ENCODE results near the gene ZNF185. TPM values are rescaled to one million over a fixed set of nuclear protein-coding genes. Genes with fewer than 3 reads are reported as not detected.
A peak's percentile ranks its signal among the peaks of the same experiment; 100 is the strongest.

ZNF185 gene
- total RNA-seq, 6 experiments from 2014 or later = 0.61 to 1.7 (median 0.83) TPM

DNA sequence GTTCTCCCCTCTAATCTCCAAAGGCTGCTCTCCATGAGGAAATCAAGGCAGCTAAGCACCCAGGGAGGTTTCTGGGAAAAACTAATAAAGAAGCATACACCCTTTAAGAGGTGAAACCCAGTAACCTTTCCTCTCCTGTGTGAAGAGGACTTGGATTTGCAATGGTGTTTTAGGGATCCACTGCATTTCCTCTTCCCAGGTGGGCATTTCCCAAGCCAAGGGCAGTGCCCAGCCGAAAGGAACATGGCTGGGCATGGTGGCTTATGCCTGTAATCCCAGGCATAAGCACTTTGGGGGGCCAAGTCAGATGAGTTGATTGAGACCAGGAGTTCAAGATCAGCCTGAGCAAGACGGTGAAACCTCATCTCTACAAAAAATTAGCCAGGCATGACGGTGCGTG lies 5.4 kb upstream of the ZNF185 start:
- no peak for TF ChIP-seq POLR2A (IDR thresholded peaks at IDR 0.05)
- TF ChIP-seq, protein P1, sequence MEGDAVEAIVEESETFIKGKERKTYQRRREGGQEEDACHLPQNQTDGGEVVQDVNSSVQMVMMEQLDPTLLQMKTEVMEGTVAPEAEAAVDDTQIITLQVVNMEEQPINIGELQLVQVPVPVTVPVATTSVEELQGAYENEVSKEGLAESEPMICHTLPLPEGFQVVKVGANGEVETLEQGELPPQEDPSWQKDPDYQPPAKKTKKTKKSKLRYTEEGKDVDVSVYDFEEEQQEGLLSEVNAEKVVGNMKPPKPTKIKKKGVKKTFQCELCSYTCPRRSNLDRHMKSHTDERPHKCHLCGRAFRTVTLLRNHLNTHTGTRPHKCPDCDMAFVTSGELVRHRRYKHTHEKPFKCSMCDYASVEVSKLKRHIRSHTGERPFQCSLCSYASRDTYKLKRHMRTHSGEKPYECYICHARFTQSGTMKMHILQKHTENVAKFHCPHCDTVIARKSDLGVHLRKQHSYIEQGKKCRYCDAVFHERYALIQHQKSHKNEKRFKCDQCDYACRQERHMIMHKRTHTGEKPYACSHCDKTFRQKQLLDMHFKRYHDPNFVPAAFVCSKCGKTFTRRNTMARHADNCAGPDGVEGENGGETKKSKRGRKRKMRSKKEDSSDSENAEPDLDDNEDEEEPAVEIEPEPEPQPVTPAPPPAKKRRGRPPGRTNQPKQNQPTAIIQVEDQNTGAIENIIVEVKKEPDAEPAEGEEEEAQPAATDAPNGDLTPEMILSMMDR (IDR thresholded peaks at IDR 0.05) = no peak

GRCh38 chrX:152892999-152893891 lies 4.6 kb upstream of the ZNF185 start:
- no peak overlapping the region for H3K4me3 ChIP-seq
- H3K27ac ChIP-seq = no peak overlapping the region
- intact Hi-C loops (cut with DNase I) = no loop called here
- no peaks in the 10 kb centered on the region for H3K4me1 ChIP-seq
- DNase-seq (peak in 1 of 3 donors; percentile 40), ATAC-seq (no peak)
- TF ChIP-seq POLR2A (IDR thresholded peaks at IDR 0.05) = no peak
- TF ChIP-seq, protein P1 (IDR thresholded peaks at IDR 0.05) = no peak
- H3K27me3 ChIP-seq = no peaks in the 10 kb centered on the region
- H3K36me3 ChIP-seq = no peaks in the 10 kb centered on the region
- WGBS (ENCODE audit: insufficient coverage, low coverage, low lambda C conversion rate, missing lambda C conversion rate) = 45% methylated on average over 5 of the region's 22 CpGs
- H3K9me3 ChIP-seq = no peaks in the 10 kb centered on the region

More for the DNA sequence above, 5.4 kb upstream of the ZNF185 start:
- no peaks in the 10 kb centered on the region for H3K9me3 ChIP-seq
- no peaks in the 10 kb centered on the region for H3K36me3 ChIP-seq
- DNase-seq (no peak), ATAC-seq (no peak)
- H3K4me3 ChIP-seq = no peak overlapping the region
- H3K4me1 ChIP-seq = no peaks in the 10 kb centered on the region
- intact Hi-C loops (cut with DNase I) = no loop called here
- H3K27ac ChIP-seq = no peak overlapping the region
- 67% methylated on average over 4 of the region's 4 CpGs for WGBS (ENCODE audit: insufficient coverage, low coverage, low lambda C conversion rate, missing lambda C conversion rate)
- H3K27me3 ChIP-seq = no peaks in the 10 kb centered on the region

DNA sequence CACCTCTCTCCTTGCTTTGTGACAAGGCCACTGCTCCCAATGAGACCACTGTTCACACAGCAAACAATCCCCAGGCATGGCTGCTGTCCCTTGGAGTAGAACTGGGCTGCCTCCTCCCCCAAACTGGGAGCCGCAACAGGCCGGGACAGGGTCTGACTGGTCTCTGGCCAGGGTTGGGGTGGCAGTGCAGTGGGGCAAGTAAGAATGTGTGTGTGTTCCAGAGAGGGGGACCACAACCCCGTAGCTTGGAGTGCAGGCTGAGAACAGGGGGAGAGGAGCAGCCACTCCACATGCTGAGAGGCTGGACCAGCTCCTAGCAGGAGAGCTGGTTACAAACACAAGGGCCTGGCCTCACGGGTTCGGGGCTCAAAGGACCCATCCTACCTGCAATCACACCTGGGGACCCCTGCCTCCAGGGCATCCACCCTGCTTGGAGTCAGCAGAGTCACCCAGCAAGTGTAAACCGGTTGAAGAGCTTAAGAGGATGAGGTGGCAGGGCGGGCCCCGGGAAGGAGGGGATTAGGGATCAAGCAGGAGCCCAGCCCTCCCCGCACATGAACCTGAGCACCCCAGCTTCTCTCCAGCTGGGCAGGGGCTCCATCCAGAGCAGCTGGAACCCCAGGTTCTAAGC lies 3.8 kb upstream of the ZNF185 start:
- ATAC-seq (no peak), DNase-seq (peak in 1 of 3 donors; percentile 38)
- no peaks in the 10 kb centered on the region for H3K27me3 ChIP-seq
- H3K4me1 ChIP-seq = no peaks in the 10 kb centered on the region
- no peak overlapping the region for H3K27ac ChIP-seq
- TF ChIP-seq, protein P1 (IDR thresholded peaks at IDR 0.05) = no peak
- no peak for TF ChIP-seq POLR2A (IDR thresholded peaks at IDR 0.05)
- intact Hi-C loops (cut with DNase I) = no loop called here
- H3K4me3 ChIP-seq = no peak overlapping the region
- 79% methylated on average over 6 of the region's 9 CpGs for WGBS (ENCODE audit: insufficient coverage, low coverage, low lambda C conversion rate, missing lambda C conversion rate)
- H3K9me3 ChIP-seq = no peaks in the 10 kb centered on the region
- no peaks in the 10 kb centered on the region for H3K36me3 ChIP-seq

DNA sequence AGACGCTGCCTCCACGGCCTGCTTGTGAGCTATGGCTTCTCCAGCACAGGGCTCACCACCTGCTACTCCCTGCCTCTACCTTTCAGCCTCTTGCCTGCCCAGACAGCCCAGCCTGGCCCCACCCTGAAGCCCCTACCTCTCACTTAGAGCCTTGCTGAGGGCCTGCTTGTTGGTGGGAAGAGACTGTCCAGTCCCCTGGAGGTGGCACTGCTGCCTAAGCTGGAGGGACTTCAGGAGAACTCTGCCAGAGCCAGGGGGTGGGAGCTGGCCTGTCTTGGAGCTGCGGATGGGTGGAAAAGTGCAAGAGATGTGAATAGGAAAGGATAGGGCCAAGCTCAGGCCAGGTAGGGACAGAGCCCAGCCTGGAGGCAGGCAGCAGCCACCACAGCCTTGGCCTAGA lies 2.7 kb upstream of the ZNF185 start:
- ATAC-seq = no peak
- Histone ChIP-seq H3K4me3 (no peak overlapping the region), H3K9me3 (no peaks in the 10 kb centered on the region), H3K27ac (no peak overlapping the region), H3K27me3 (no peaks in the 10 kb centered on the region), H3K36me3 (no peaks in the 10 kb centered on the region), H3K4me1 (no peaks in the 10 kb centered on the region)
- intact Hi-C loops (cut with DNase I) = no loop called here
- WGBS (ENCODE audit: insufficient coverage, low coverage, low lambda C conversion rate, missing lambda C conversion rate) = 60% methylated on average over 3 of the region's 3 CpGs
- DNase-seq = peak in 1 of 3 donors; percentile 39
- no peak for TF ChIP-seq POLR2A (IDR thresholded peaks at IDR 0.05)
- TF ChIP-seq, protein P1 (IDR thresholded peaks at IDR 0.05) = no peak
